Measurements from ENCODE around the gene AGBL1. TPM values are rescaled to one million over a fixed set of nuclear protein-coding genes. Genes with fewer than 3 reads are reported as not detected.

AGBL1 gene
- total RNA-seq, 1 donor from 2014 or later: 5.5 TPM

- Histone ChIP-seq H3K79me2 (ENCODE audit: low read depth) (no peaks in the 10 kb centered on the region), H3K4me3 (no peak overlapping the region), H3K4me1 (peaks cover 16% of the 10 kb centered on the region), H3F3A (ENCODE audit: low read depth) (no peaks in the 10 kb centered on the region), H3K36me3 (no peaks in the 10 kb centered on the region), H3K4me2 (no peak overlapping the region), H3K9ac (no peak overlapping the region), H3K27me3 (no peaks in the 10 kb centered on the region), H2AFZ (replicated peaks) (no peak overlapping the region), H4K20me1 (ENCODE audit: low read depth) (no peaks in the 10 kb centered on the region), H3K9me3 (ENCODE audit: low read depth) (no peaks in the 10 kb centered on the region), H3K27ac (no peak overlapping the region)
- DNase-seq (ENCODE audit: low spot score): no peak
- Mint-ChIP-seq H3K4me1 (peaks cover 11% of the 10 kb centered on the region), H3K27me3 (ENCODE audit: insufficient read depth, low read depth) (peaks cover 2% of the 10 kb centered on the region), H3K36me3 (no peaks in the 10 kb centered on the region), H3K27ac (no peak overlapping the region), H3K4me3 (no peak overlapping the region), H3K9me3 (no peaks in the 10 kb centered on the region)
- TF ChIP-seq EZH2phosphoT487 (IDR thresholded peaks at IDR 0.05) (no peak), EZH2 (IDR thresholded peaks at IDR 0.05) (no peak), CTCF (IDR thresholded peaks at IDR 0.05) (no peak)
Observed at GRCh38 chr15:86714241-86714640, 634.6 kb downstream of the AGBL1 start.

- Mint-ChIP-seq H3K9me3 (peaks cover 4% of the 10 kb centered on the region), H3K4me1 (no peaks in the 10 kb centered on the region), H3K27me3 (ENCODE audit: insufficient read depth, low read depth) (peaks cover 2% of the 10 kb centered on the region), H3K36me3 (no peaks in the 10 kb centered on the region), H3K4me3 (no peak overlapping the region), H3K27ac (no peak overlapping the region)
- H3K27me3 ChIP-seq: no peaks in the 10 kb centered on the region
- H3K4me1 ChIP-seq: no peaks in the 10 kb centered on the region
- no peaks in the 10 kb centered on the region for H4K20me1 ChIP-seq (ENCODE audit: low read depth)
- H3K4me2 ChIP-seq: no peak overlapping the region
- no peaks in the 10 kb centered on the region for H3K79me2 ChIP-seq (ENCODE audit: low read depth)
- no peak overlapping the region for H2AFZ ChIP-seq (replicated peaks)
- no peak overlapping the region for H3K9ac ChIP-seq
- no peak for TF ChIP-seq EZH2phosphoT487 (IDR thresholded peaks at IDR 0.05)
- no peak for TF ChIP-seq EZH2 (IDR thresholded peaks at IDR 0.05)
- TF ChIP-seq CTCF (IDR thresholded peaks at IDR 0.05): no peak
- H3K27ac ChIP-seq: no peak overlapping the region
- no peaks in the 10 kb centered on the region for H3K36me3 ChIP-seq
- no peaks in the 10 kb centered on the region for H3K9me3 ChIP-seq (ENCODE audit: low read depth)
- DNase-seq (ENCODE audit: low spot score): no peak
- no peak overlapping the region for H3K4me3 ChIP-seq
- no peaks in the 10 kb centered on the region for H3F3A ChIP-seq (ENCODE audit: low read depth)
Observed at GRCh38 chr15:86725628-86726027, 646.0 kb downstream of the AGBL1 start.

GRCh38 chr15:86735247-86736040 lies 655.8 kb downstream of the AGBL1 start:
- TF ChIP-seq EZH2 (IDR thresholded peaks at IDR 0.05) (no peak), EZH2phosphoT487 (IDR thresholded peaks at IDR 0.05) (no peak), CTCF (IDR thresholded peaks at IDR 0.05) (no peak)
- H3K4me3 Mint-ChIP-seq: no peak overlapping the region
- Histone ChIP-seq H4K20me1 (ENCODE audit: low read depth) (no peaks in the 10 kb centered on the region), H3K9me3 (ENCODE audit: low read depth) (peaks cover 4% of the 10 kb centered on the region), H3K36me3 (no peaks in the 10 kb centered on the region), H3K4me1 (peaks cover 5% of the 10 kb centered on the region), H3K27ac (no peak overlapping the region), H3K79me2 (ENCODE audit: low read depth) (no peaks in the 10 kb centered on the region), H3K4me2 (no peak overlapping the region), H3K4me3 (no peak overlapping the region), H3K27me3 (no peaks in the 10 kb centered on the region), H3F3A (ENCODE audit: low read depth) (no peaks in the 10 kb centered on the region), H3K9ac (no peak overlapping the region), H2AFZ (replicated peaks) (no peak overlapping the region)
- peaks cover 11% of the 10 kb centered on the region for H3K4me1 Mint-ChIP-seq
- no peak for DNase-seq (ENCODE audit: low spot score)
- peaks cover 9% of the 10 kb centered on the region for H3K9me3 Mint-ChIP-seq
- no peaks in the 10 kb centered on the region for H3K36me3 Mint-ChIP-seq
- H3K27me3 Mint-ChIP-seq (ENCODE audit: insufficient read depth, low read depth): no peaks in the 10 kb centered on the region
- no peak overlapping the region for H3K27ac Mint-ChIP-seq

Data from neural progenitor cell (in vitro differentiated cells).